Smooth muscle cell (in vitro differentiated cells): ENCODE results near the gene GRK3. TPM values are rescaled to one million over a fixed set of nuclear protein-coding genes. Genes with fewer than 3 reads are reported as not detected.
"Not testable (repeated sequence)": the region's sequence is repeated elsewhere in the genome, so short reads cannot be mapped to it uniquely, and the experiment has no call there.

ENCODE experiments used
- DNase-seq: peaks from one replicate; lab custom pipeline; 2025; ENCODE audit not compliant: unreplicated experiment; lab: John Stamatoyannopoulos, UW
- H2AFZ ChIP-seq: fragments of 200-600 bp; sonication (generic); 2 replicates; pipeline ENCODE4 v1.6.0; 2016; ENCODE audit warnings: antibody characterized with exemption, low read depth, mild to moderate bottlenecking
- H3F3A ChIP-seq: fragments of 200-600 bp; sonication (generic); 2 replicates; pipeline ENCODE4 v1.6.0; 2017; ENCODE audit warnings: antibody characterized with exemption, low read depth
- H3K27ac ChIP-seq: fragments of 200-600 bp; sonication (generic); 2 replicates; pipeline ENCODE4 v1.5.1; 2016; ENCODE audit warnings: low read depth, mild to moderate bottlenecking
- H3K27me3 ChIP-seq: fragments of 200-600 bp; sonication (generic); 2 replicates; pipeline ENCODE4 v1.6.1; 2016; ENCODE audit warnings: low read depth, mild to moderate bottlenecking
- H3K36me3 ChIP-seq: fragments of 200-600 bp; sonication (generic); 2 replicates; pipeline ENCODE4 v1.5.1; 2016; ENCODE audit warnings: low read depth
- H3K4me1 ChIP-seq: fragments of 200-600 bp; sonication (generic); 2 replicates; pipeline ENCODE4 v1.5.1; 2016; ENCODE audit warnings: low read depth
- H3K4me2 ChIP-seq: fragments of 200-600 bp; sonication (generic); 2 replicates; pipeline ENCODE4 v1.6.0; 2016; ENCODE audit warnings: mild to moderate bottlenecking
- H3K4me3 ChIP-seq: fragments of 200-600 bp; sonication (generic); 2 replicates; pipeline ENCODE4 v1.5.1; 2016; ENCODE audit warnings: mild to moderate bottlenecking
- H3K79me2 ChIP-seq: fragments of 200-600 bp; sonication (generic); 2 replicates; pipeline ENCODE4 v1.6.0; 2016; ENCODE audit warnings: low read depth, mild to moderate bottlenecking
- H3K9ac ChIP-seq: fragments of 200-600 bp; sonication (generic); 2 replicates; pipeline ENCODE4 v1.6.0; 2016; ENCODE audit warnings: low read depth
- H3K9me3 ChIP-seq: fragments of 200-600 bp; sonication (generic); replicated peaks from 2 replicates; pipeline ENCODE4 v1.5.1; 2016; ENCODE audit warnings: low read depth
- H4K20me1 ChIP-seq: fragments of 200-600 bp; sonication (generic); 2 replicates; pipeline ENCODE4 v1.6.0; 2016; ENCODE audit warnings: low read depth
- CTCF ChIP-seq: fragments of 200-600 bp; sonication (generic); IDR thresholded peaks from 2 replicates; pipeline ENCODE4 v1.5.1; 2017; ENCODE audit warnings: borderline replicate concordance, mild to moderate bottlenecking, antibody characterized with exemption; ENCODE audit not compliant: insufficient read depth, poor library complexity, severe bottlenecking
- WGBS: methylation state at CpG from one replicate; pipeline ENCODE4 v1.1.7; 2016; ENCODE audit warnings: low lambda C conversion rate; 5-methylcytosine and 5-hydroxymethylcytosine counted together
- polyA plus RNA-seq: library from polyadenylated mRNA; unstranded; fragments of >200 nt; fragmentation: Nextera tagmentation; extraction: Ambion mirVana; gene quantifications from 2 replicates; pipeline ENCODE4 v1.2.1, GENCODE V29; 2016
- total RNA-seq: library from RNA; depleted of rRNA; stranded (reverse); fragments of >200 nt; gene quantifications from 2 replicates; pipeline ENCODE4 v1.2.3, GENCODE V29; 2014

The GRK3 gene
- 4.6 and 4.7 TPM in 2 replicates for total RNA-seq
- 1.0 and 2.2 TPM in 2 replicates for polyA plus RNA-seq

GRCh38 chr22:25564320-25564978 is at the start of gene GRK3:
Gene GRK3, plus strand, starts transcription at chr22:25564675. Its CDS starts 366 bp downstream, at chr22:25565041.
- Histone ChIP-seq H3K27me3 (no peaks in the 10 kb centered on the region), H3K9me3 (no peaks in the 10 kb centered on the region), H3K4me2 (peak within 1 kb of the TSS; percentile 86), H4K20me1 (no peaks in the 10 kb centered on the region), H3K4me3 (peak within 1 kb of the TSS; percentile 78), H3K79me2 (no peaks in the 10 kb centered on the region), H3K9ac (no peak within 1 kb of the TSS), H3K36me3 (no peaks in the 10 kb centered on the region), H3F3A (peaks cover 3% of the 10 kb centered on the region), H2AFZ (peak within 1 kb of the TSS; percentile 67), H3K27ac (no peak within 1 kb of the TSS), H3K4me1 (peaks cover 17% of the 10 kb centered on the region)
- DNase-seq = peak; percentile 22
- WGBS = under 1% methylated on average over 21 of the region's 73 CpGs
- TF ChIP-seq CTCF = no peak

- no peak for TF ChIP-seq CTCF
- Histone ChIP-seq H3K9ac (no peak overlapping the region), H3F3A (no peaks in the 10 kb centered on the region), H3K4me3 (no peak overlapping the region), H3K4me1 (no peaks in the 10 kb centered on the region), H3K36me3 (no peaks in the 10 kb centered on the region), H3K27ac (no peak overlapping the region), H3K79me2 (no peaks in the 10 kb centered on the region), H2AFZ (no peak overlapping the region), H4K20me1 (no peaks in the 10 kb centered on the region), H3K27me3 (no peaks in the 10 kb centered on the region), H3K4me2 (no peak overlapping the region), H3K9me3 (no peaks in the 10 kb centered on the region)
- WGBS = 97% methylated on average over 12 of the region's 12 CpGs
- DNase-seq = no peak
Observed at GRCh38 chr22:25518000-25518663, 46.3 kb upstream of the GRK3 start.

- WGBS = 67% methylated on average over 1 of the region's 1 CpG
- H3K9ac ChIP-seq = no peak overlapping the region
- no peak for DNase-seq
Observed at GRCh38 chr22:25525376-25525775, 39.1 kb upstream of the GRK3 start.

GRCh38 chr22:25525804-25526584 is 38.5 kb upstream of the GRK3 start:
- WGBS = 88% methylated on average over 3 of the region's 3 CpGs
- not testable (repeated sequence) for H3K9me3 ChIP-seq

More at GRCh38 chr22:25525376-25525775, 39.1 kb upstream of the GRK3 start:
- TF ChIP-seq CTCF = no peak
- no peaks in the 10 kb centered on the region for H3K4me1 ChIP-seq
- H3K4me3 ChIP-seq = no peak overlapping the region
- no peaks in the 10 kb centered on the region for H4K20me1 ChIP-seq
- no peaks in the 10 kb centered on the region for H3F3A ChIP-seq
- H3K27me3 ChIP-seq = no peaks in the 10 kb centered on the region
- no peaks in the 10 kb centered on the region for H3K79me2 ChIP-seq
- no peak overlapping the region for H2AFZ ChIP-seq
- H3K9me3 ChIP-seq = no peaks in the 10 kb centered on the region
- H3K4me2 ChIP-seq = no peak overlapping the region
- no peak overlapping the region for H3K27ac ChIP-seq
- H3K36me3 ChIP-seq = no peaks in the 10 kb centered on the region

GRCh38 chr22:25527016-25527415 is 37.5 kb upstream of the GRK3 start:
- H4K20me1 ChIP-seq, H3K4me1 ChIP-seq, H3F3A ChIP-seq, DNase-seq, H3K79me2 ChIP-seq, H3K36me3 ChIP-seq, H3K9me3 ChIP-seq, H2AFZ ChIP-seq, H3K4me3 ChIP-seq, H3K27ac ChIP-seq, H3K9ac ChIP-seq, H3K4me2 ChIP-seq, H3K27me3 ChIP-seq: not testable (repeated sequence)
- WGBS = 75% methylated on average over 1 of the region's 1 CpG

More at GRCh38 chr22:25525804-25526584, 38.5 kb upstream of the GRK3 start:
- H3K27me3 ChIP-seq, H4K20me1 ChIP-seq, H3K79me2 ChIP-seq, H3K27ac ChIP-seq, H3K4me1 ChIP-seq, DNase-seq, H3F3A ChIP-seq, H3K4me2 ChIP-seq, H3K4me3 ChIP-seq, H3K36me3 ChIP-seq, H3K9ac ChIP-seq, H2AFZ ChIP-seq: not testable (repeated sequence)

GRCh38 chr22:25528068-25528467 is 36.4 kb upstream of the GRK3 start:
- not testable (repeated sequence) for H3K4me3 ChIP-seq, H3K36me3 ChIP-seq, H3F3A ChIP-seq, DNase-seq, H3K9ac ChIP-seq, H4K20me1 ChIP-seq, H3K4me1 ChIP-seq, H3K4me2 ChIP-seq, H3K27me3 ChIP-seq, H3K27ac ChIP-seq, H3K9me3 ChIP-seq, H2AFZ ChIP-seq, H3K79me2 ChIP-seq
- WGBS = 93% methylated on average over 3 of the region's 3 CpGs
